PC-9 (cell line): Measurements from ENCODE around the gene MYO10.

ENCODE experiments used
- EZH2 ChIP-seq: fragments of 200-600 bp; sonication (generic); IDR thresholded peaks from 2 replicates; pipeline ENCODE4 v1.8.0; 2017; ENCODE audit warnings: antibody characterized with exemption, low read depth
- TF ChIP-seq, protein P1 (sequence below): fragments of 200-600 bp; sonication (generic); conservative IDR thresholded peaks from 2 replicates; pipeline ENCODE4 v1.6.1; 2017; ENCODE audit warnings: mixed run types, antibody characterized with exemption, mild to moderate bottlenecking, moderate library complexity

DNA sequence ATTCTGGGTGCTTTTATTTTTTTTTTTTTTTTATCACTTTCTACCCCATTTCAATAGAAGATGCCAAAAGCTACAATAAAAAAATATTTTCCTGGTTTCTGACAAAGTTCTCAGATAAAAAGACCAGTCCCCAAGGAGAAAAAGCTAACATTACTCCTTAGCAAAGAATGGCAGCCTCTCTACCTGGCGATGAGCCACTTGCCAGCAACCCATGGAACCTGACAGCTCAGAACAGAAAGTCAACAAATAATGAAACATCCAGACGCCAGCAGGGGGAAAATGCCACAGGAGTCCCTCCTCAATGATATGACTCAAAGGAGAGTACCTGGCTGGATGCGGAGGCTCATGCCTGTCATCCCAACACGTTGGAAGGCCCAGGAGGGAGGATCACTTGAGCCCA lies 123.2 kb downstream of the MYO10 start:
- TF ChIP-seq, protein P1, sequence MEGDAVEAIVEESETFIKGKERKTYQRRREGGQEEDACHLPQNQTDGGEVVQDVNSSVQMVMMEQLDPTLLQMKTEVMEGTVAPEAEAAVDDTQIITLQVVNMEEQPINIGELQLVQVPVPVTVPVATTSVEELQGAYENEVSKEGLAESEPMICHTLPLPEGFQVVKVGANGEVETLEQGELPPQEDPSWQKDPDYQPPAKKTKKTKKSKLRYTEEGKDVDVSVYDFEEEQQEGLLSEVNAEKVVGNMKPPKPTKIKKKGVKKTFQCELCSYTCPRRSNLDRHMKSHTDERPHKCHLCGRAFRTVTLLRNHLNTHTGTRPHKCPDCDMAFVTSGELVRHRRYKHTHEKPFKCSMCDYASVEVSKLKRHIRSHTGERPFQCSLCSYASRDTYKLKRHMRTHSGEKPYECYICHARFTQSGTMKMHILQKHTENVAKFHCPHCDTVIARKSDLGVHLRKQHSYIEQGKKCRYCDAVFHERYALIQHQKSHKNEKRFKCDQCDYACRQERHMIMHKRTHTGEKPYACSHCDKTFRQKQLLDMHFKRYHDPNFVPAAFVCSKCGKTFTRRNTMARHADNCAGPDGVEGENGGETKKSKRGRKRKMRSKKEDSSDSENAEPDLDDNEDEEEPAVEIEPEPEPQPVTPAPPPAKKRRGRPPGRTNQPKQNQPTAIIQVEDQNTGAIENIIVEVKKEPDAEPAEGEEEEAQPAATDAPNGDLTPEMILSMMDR = no peak; the same call in 1 of the 2 replicates
- TF ChIP-seq EZH2 = no peak
